ENCODE results near the gene LPAR1. TPM values are rescaled to one million over a fixed set of nuclear protein-coding genes. Genes with fewer than 3 reads are reported as not detected.

Gene LPAR1
- total and polyA plus RNA-seq, 2 donors (not counting 1 experiment from before 2014, with no cell fraction given) = 0.06 TPM; not detected in 1

DNA sequence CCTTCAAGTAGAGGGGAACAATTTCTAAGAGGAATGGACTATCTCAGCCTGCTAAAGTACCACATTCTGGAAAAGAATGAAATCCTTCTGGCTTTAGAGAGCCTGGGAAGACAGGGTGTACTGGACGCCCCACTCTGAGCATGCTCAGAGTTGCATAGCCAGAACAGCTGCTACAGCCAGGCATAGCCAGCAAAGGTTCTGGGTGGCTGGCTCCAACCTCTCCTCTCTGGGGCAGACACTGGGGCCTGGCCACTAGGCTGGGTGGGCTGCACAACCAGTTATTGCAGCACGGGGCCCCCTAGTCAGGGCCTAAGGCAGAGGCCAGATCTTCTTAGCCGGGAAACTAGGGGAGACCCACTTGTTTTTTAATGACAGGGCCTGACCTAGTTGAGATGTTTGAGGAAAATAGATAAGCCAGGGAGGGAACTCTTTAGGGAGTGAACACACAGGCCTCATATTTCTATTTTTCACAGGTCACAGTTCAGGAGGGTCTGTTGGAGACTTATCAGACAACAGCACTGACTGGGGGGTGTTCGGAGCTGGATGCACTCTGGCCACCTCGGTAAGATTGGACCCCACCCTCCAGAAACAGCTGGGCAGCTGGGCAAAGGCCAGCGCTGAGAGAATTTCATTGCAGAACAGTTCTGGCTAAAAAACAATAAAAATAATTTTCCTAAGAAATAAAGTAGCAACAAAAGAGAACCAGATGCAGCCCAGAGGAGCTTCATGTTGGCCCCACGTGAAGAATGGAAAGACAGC, 142.9 kb downstream of the LPAR1 start:
- H3K9ac ChIP-seq (ENCODE audit: low read length) = no peak overlapping the region
- TF ChIP-seq EZH2 (IDR thresholded peaks at IDR 0.05; ENCODE audit: borderline replicate concordance, insufficient read depth, low read depth, low read length, poor library complexity, severe bottlenecking) = no peak
- no peak for TF ChIP-seq CTCF (IDR thresholded peaks at IDR 0.05)
- no peaks in the 10 kb centered on the region for H4K20me1 ChIP-seq (ENCODE audit: control insufficient read depth, insufficient read depth, low read length, poor library complexity, severe bottlenecking)
- H3K27me3 ChIP-seq (replicated peaks in 1 of 4; ENCODE audit: control extremely low read depth in 1 of 4, control insufficient read depth in 3 of 4, insufficient read depth in 4 of 4, low read length in 3 of 4) = no peaks in the 10 kb centered on the region
- H3K4me1 ChIP-seq (ENCODE audit: control insufficient read depth in 2 of 2, insufficient read depth in 2 of 2, low read length in 2 of 2) = no peaks in the 10 kb centered on the region
- Mint-ChIP-seq H3K4me3 (no peak overlapping the region), H3K9me3 (ENCODE audit: insufficient read depth) (peaks cover 3% of the 10 kb centered on the region), H3K27me3 (no peaks in the 10 kb centered on the region), H3K27ac (no peak overlapping the region), H3K4me1 (no peaks in the 10 kb centered on the region)
- intact Hi-C loops (cut with micrococcal nuclease) = no loop called here
- no peak overlapping the region for H3K4me2 ChIP-seq (replicated peaks; ENCODE audit: low read depth, low read length, poor library complexity, severe bottlenecking)
- no peak overlapping the region for H2AFZ ChIP-seq (ENCODE audit: insufficient read depth, low read depth, low read length, poor library complexity, severe bottlenecking)
- ATAC-seq (ENCODE audit: low read depth) (no peak), DNase-seq (no peak)
- no peak overlapping the region for H3K27ac ChIP-seq (ENCODE audit: low read length in 2 of 2)
- H3K4me3 ChIP-seq (ENCODE audit: control extremely low read depth in 1 of 5, extremely low read depth in 1 of 5, insufficient read depth in 1 of 5, low read depth in 2 of 5, low read length in 4 of 5) = no peak overlapping the region
- ChIA-PET POLR2A (no interaction called here), CTCF (no interaction called here)
- no peaks in the 10 kb centered on the region for H3K79me2 ChIP-seq (ENCODE audit: control insufficient read depth, insufficient read depth, low read length)
- no peaks in the 10 kb centered on the region for H3K9me3 ChIP-seq (ENCODE audit: control extremely low read depth in 1 of 3, control insufficient read depth in 2 of 3, insufficient read depth in 1 of 3, low read length in 2 of 3)
- H3K36me3 ChIP-seq (replicated peaks in 1 of 2; ENCODE audit: control extremely low read depth in 1 of 2, control insufficient read depth in 1 of 2, extremely low read depth in 1 of 2, insufficient read depth in 2 of 2, low read length in 1 of 2) = no peaks in the 10 kb centered on the region
- 93% methylated on average over 5 of the region's 7 CpGs for WGBS (ENCODE audit: insufficient coverage)

- H2AFZ ChIP-seq (ENCODE audit: insufficient read depth, low read depth, low read length, poor library complexity, severe bottlenecking) = no peak overlapping the region
- CTCF ChIA-PET = no interaction called here
Observed at GRCh38 chr9:110894731-110895130, 143.5 kb downstream of the LPAR1 start.

More at GRCh38 chr9:110894731-110895130, 143.5 kb downstream of the LPAR1 start:
- Mint-ChIP-seq H3K27ac (no peak overlapping the region), H3K9me3 (ENCODE audit: insufficient read depth) (peaks cover 3% of the 10 kb centered on the region), H3K4me3 (no peak overlapping the region), H3K27me3 (no peaks in the 10 kb centered on the region), H3K4me1 (no peaks in the 10 kb centered on the region)
- DNase-seq (no peak), ATAC-seq (ENCODE audit: low read depth) (no peak)
- Histone ChIP-seq H3K4me2 (replicated peaks; ENCODE audit: low read depth, low read length, poor library complexity, severe bottlenecking) (no peak overlapping the region), H3K4me1 (ENCODE audit: control insufficient read depth in 2 of 2, insufficient read depth in 2 of 2, low read length in 2 of 2) (no peaks in the 10 kb centered on the region), H3K4me3 (ENCODE audit: control extremely low read depth in 1 of 5, extremely low read depth in 1 of 5, insufficient read depth in 1 of 5, low read depth in 2 of 5, low read length in 4 of 5) (no peak overlapping the region), H3K9ac (ENCODE audit: low read length) (no peak overlapping the region), H3K79me2 (ENCODE audit: control insufficient read depth, insufficient read depth, low read length) (no peaks in the 10 kb centered on the region), H3K36me3 (replicated peaks in 1 of 2; ENCODE audit: control extremely low read depth in 1 of 2, control insufficient read depth in 1 of 2, extremely low read depth in 1 of 2, insufficient read depth in 2 of 2, low read length in 1 of 2) (no peaks in the 10 kb centered on the region), H3K9me3 (ENCODE audit: control extremely low read depth in 1 of 3, control insufficient read depth in 2 of 3, insufficient read depth in 1 of 3, low read length in 2 of 3) (no peaks in the 10 kb centered on the region), H4K20me1 (ENCODE audit: control insufficient read depth, insufficient read depth, low read length, poor library complexity, severe bottlenecking) (no peaks in the 10 kb centered on the region), H3K27me3 (replicated peaks in 1 of 4; ENCODE audit: control extremely low read depth in 1 of 4, control insufficient read depth in 3 of 4, insufficient read depth in 4 of 4, low read length in 3 of 4) (no peaks in the 10 kb centered on the region), H3K27ac (ENCODE audit: low read length in 2 of 2) (no peak overlapping the region)
- intact Hi-C loops (cut with micrococcal nuclease) = no loop called here
- no peak for TF ChIP-seq EZH2 (IDR thresholded peaks at IDR 0.05; ENCODE audit: borderline replicate concordance, insufficient read depth, low read depth, low read length, poor library complexity, severe bottlenecking)
- TF ChIP-seq CTCF (IDR thresholded peaks at IDR 0.05) = no peak
- POLR2A ChIA-PET = no interaction called here
- WGBS (ENCODE audit: insufficient coverage) = 90% methylated on average over 2 of the region's 5 CpGs

Data from B cell (primary cell).